Lung (tissue), 12 donors: ENCODE results near the gene SYT14. TPM values are rescaled to one million over a fixed set of nuclear protein-coding genes. Genes with fewer than 3 reads are reported as not detected.

Source experiments
- ATAC-seq: fragments of 200-7000 bp; cut with Tn5 transposase; one replicate; pipeline ENCODE4 v1.9.1; 2020; ENCODE audit warnings: moderate number of reproducible peaks; ENCODE audit not compliant: insufficient read depth, low FRiP score
- DNase-seq, 3 donors: peaks; one replicate each; pipeline ENCODE4 v3.0.0-alpha.2; 2013 to 2017
- H3K27ac ChIP-seq, 2 donors: one replicate each; pipeline ENCODE4 v1.5.1; 2013; ENCODE audit warnings: mild to moderate bottlenecking in 2 of 2, moderate library complexity in 2 of 2, control low read depth in 1 of 2, inconsistent platforms in 1 of 2, low read depth in 1 of 2, low read length in 1 of 2
- H3K27me3 ChIP-seq, 3 donors: one replicate each; pipeline ENCODE4 v1.5.1; 2013; ENCODE audit warnings: low read length in 2 of 3; ENCODE audit not compliant: control insufficient read depth in 3 of 3, insufficient read depth in 3 of 3
- H3K36me3 ChIP-seq, 4 donors: one replicate each; pipeline ENCODE4 v1.5.1; 2013; ENCODE audit warnings: low read length in 4 of 4, mild to moderate bottlenecking in 1 of 4, moderate library complexity in 1 of 4; ENCODE audit not compliant: control insufficient read depth in 4 of 4, insufficient read depth in 4 of 4
- H3K4me1 ChIP-seq, 5 donors: one replicate each; pipeline ENCODE4 v1.5.1; 2013; ENCODE audit warnings: low read length in 5 of 5, mild to moderate bottlenecking in 2 of 5, moderate library complexity in 1 of 5; ENCODE audit not compliant: control insufficient read depth in 5 of 5, insufficient read depth in 5 of 5
- H3K4me3 ChIP-seq: one replicate; pipeline ENCODE4 v1.5.1; 2013; ENCODE audit warnings: mild to moderate bottlenecking, control low read depth, moderate library complexity
- H3K9ac ChIP-seq, 2 donors: one replicate each; pipeline ENCODE4 v1.5.1; 2013; ENCODE audit warnings: low read length in 2 of 2, control low read depth in 1 of 2; ENCODE audit not compliant: insufficient read depth in 1 of 2
- H3K9me3 ChIP-seq, 4 donors: one replicate each; pipeline ENCODE4 v1.5.1; 2013; ENCODE audit warnings: low read length in 3 of 4, mild to moderate bottlenecking in 1 of 4, moderate library complexity in 1 of 4; ENCODE audit not compliant: control insufficient read depth in 4 of 4, insufficient read depth in 3 of 4
- CTCF ChIP-seq: IDR thresholded peaks from 2 replicates; pipeline ENCODE4 v1.5.1; 2012; ENCODE audit warnings: mild to moderate bottlenecking; ENCODE audit errors: control extremely low read depth, extremely low read depth
- WGBS, 2 donors: extraction: QIAGEN DNeasy Blood & Tissue Kit; methylation state at CpG; one replicate each; pipeline ENCODE4 v1.1.7; 2013; 5-methylcytosine and 5-hydroxymethylcytosine counted together
- polyA plus RNA-seq, 2 donors: library from polyadenylated mRNA; stranded (reverse); fragments of 200-250 nt; gene quantifications; one replicate each; pipeline ENCODE4 v1.2.1, GENCODE V29; 2013
- total RNA-seq, 2 donors: library from RNA; depleted of rRNA in 1 of 2; stranded (reverse); fragments of >200 nt in 1 of 2; gene quantifications; one replicate each; pipeline ENCODE4 v1.2.1, GENCODE V29; 2014 to 2021
- donor health status: control.
- donor health status: control.
- donor health status: Bipolar disorder and iron deficiency.
- donor health status: healthy.
- donor health status: DM: yes; HTN: yes; CAD: no.

SYT14 gene
- total and polyA plus RNA-seq, 4 donors, result under 0.01 to 0.23 TPM; not detected in 2

DNA sequence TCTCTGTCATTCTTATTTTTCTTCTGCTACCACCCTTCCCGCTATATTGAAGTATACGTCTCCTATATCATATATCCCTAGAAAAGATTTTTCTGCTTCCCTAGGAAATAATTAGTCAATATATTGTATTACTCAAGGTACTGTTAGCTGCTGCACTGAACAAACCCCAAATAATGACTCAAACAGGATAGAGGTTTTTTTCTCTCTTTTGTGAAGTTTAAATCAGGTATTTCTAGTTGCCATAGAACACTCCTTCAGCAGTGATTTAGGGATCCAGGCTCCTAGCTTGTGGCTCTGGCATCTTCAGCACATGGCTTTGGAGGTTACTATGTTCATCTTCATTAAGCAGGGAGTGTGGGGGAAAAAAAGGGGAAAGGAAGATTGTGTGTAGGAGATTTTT is 18.1 kb downstream of the SYT14 start:
- Histone ChIP-seq H3K27ac (no peak overlapping the region), H3K4me3 (no peak overlapping the region), H3K9me3 (no peaks in the 10 kb centered on the region), H3K4me1 (no peaks in the 10 kb centered on the region), H3K27me3 (no peaks in the 10 kb centered on the region), H3K36me3 (no peaks in the 10 kb centered on the region), H3K9ac (no peak overlapping the region)
- WGBS, 2 donors, result 93 to 94% methylated on average over 2 of the region's 2 CpGs
- DNase-seq (no peak), ATAC-seq (no peak)
- no peak for TF ChIP-seq CTCF

DNA sequence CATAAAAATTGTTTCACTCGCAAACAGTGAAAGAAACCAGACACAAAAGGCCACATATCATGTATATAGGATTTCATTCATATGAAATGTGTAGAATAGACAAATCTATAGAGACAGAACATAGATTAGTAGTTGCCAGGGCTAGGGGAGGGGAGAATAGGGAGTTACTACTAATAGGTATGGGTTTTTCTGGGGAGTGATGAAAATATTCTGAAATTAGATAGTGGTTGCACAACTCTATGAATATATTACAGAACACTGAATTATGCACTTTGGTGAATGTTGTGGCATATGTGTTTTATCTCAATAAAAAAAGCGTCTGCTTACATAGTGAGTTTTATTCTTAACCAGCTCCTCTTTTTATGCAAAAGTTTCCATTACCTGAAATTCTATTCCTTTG is 21.6 kb downstream of the SYT14 start:
- no peak for DNase-seq

GRCh38 chr1:209960926-209961325 is 22.9 kb downstream of the SYT14 start:
- H3K27ac ChIP-seq, result no peak overlapping the region
- H3K9me3 ChIP-seq, result no peaks in the 10 kb centered on the region
- no peaks in the 10 kb centered on the region for H3K36me3 ChIP-seq
- WGBS, 2 donors, result 73 to 86% methylated on average over 2 of the region's 2 CpGs
- no peaks in the 10 kb centered on the region for H3K4me1 ChIP-seq
- no peak for ATAC-seq
- no peak overlapping the region for H3K4me3 ChIP-seq
- TF ChIP-seq CTCF, result no peak
- H3K9ac ChIP-seq, result no peak overlapping the region
- no peak for DNase-seq
- H3K27me3 ChIP-seq, result no peaks in the 10 kb centered on the region

More for the DNA sequence above, 21.6 kb downstream of the SYT14 start:
- Histone ChIP-seq H3K4me3 (no peak overlapping the region), H3K9me3 (no peaks in the 10 kb centered on the region), H3K9ac (no peak overlapping the region), H3K4me1 (no peaks in the 10 kb centered on the region), H3K27me3 (no peaks in the 10 kb centered on the region), H3K27ac (no peak overlapping the region), H3K36me3 (no peaks in the 10 kb centered on the region)
- ATAC-seq, result no peak
- WGBS, 2 donors, result 93 to 97% methylated on average over 2 of the region's 2 CpGs
- TF ChIP-seq CTCF, result no peak

GRCh38 chr1:209962388-209962787 is 24.4 kb downstream of the SYT14 start:
- Histone ChIP-seq H3K27ac (no peak overlapping the region), H3K4me3 (no peak overlapping the region), H3K9me3 (no peaks in the 10 kb centered on the region), H3K27me3 (no peaks in the 10 kb centered on the region), H3K9ac (no peak overlapping the region), H3K36me3 (no peaks in the 10 kb centered on the region), H3K4me1 (no peaks in the 10 kb centered on the region)
- ATAC-seq, result no peak
- no peak for TF ChIP-seq CTCF
- DNase-seq, result no peak
- WGBS, 2 donors, result 87 to 88% methylated on average over 4 of the region's 4 CpGs
